HG03175 (cell line): Measurements from ENCODE around the gene TMEM134.
"Not testable (repeated sequence)": the region's sequence is repeated elsewhere in the genome, so short reads cannot be mapped to it uniquely, and the experiment has no call there.

Experiments used
- ATAC-seq: cut with Tn5 transposase; IDR thresholded peaks from one replicate; pipeline ENCODE4 v1.9.1; 2021; ENCODE audit warnings: mild to moderate bottlenecking, moderate library complexity; ENCODE audit not compliant: unreplicated experiment

Gene TMEM134, protein sequence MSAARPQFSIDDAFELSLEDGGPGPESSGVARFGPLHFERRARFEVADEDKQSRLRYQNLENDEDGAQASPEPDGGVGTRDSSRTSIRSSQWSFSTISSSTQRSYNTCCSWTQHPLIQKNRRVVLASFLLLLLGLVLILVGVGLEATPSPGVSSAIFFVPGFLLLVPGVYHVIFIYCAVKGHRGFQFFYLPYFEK

DNA sequence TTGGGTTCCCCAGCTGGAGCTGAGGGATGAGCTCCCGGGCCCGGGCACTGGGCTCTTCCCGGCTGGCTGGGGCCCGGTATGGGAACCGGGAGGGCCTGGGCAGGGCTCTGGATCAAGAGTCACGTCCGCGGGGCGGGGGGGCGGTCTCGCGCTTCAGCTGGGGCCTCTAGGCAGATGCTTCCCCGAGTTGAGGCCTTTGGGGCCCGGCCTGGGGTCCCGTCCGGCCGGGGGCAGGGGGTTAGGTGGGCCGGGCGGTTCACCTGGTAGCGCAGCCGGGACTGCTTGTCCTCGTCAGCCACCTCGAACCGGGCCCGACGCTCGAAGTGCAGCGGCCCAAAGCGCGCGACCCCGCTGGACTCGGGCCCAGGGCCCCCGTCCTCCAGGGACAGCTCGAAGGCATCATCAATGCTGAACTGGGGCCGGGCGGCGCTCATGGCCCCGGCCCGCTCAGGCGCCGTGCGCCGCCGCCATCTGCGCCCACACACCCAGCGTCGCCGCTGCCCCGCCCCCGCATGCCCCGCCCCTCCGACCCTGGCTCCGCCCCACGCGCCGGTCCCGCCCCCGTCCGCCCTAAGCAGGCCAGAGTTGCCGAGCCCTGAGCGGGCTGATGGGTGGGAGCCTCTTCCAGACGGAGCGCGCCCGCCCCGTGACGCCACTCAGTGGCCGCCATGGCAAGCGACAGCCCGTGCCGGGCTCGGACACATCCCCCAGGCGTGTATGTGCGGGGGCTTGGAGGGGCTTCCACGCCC is at the start of gene TMEM134:
TMEM134 (minus strand) TSS at position 493 of the 749 bp plus-strand sequence; CDS start at position 434, 59 bp downstream.
- ATAC-seq: peak; percentile 72

DNA sequence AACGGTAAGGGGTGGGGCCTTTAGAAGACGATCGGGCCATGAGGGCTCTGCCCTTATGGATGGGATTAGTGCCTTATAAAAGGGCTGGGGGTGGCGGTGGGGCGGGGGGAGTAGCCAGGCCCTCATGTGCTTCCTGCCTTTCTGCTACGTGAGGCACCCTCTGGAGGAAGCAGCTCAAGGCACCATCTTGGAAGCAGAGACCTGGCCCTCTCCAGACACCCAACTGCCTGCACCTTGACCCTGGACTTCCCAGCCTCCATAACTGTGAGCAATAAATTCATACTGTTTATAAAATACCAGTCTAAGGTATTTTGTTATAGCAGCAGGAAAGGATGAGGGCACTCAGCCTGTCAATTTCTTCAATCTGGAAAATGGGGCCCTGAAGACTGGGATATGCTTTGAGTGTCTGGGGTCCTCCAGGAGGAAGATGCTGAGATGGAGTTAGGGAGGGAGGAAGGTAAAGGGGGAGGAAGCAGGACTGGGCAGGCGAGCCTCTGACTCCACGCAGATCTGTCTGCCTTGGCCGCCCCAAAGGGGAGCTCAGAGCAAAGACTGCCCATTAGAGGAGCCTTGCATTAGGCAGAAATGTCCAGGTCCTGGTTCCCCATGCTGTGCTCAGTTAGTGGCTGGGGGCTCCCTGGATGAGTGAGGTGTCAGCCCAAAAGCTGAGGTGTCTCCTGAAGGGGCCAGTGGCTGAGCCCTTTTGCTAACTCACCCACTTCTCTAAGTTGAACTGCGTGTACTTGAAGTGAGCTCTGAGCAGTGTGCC is 48.9 kb upstream of the TMEM134 start:
- no peak for ATAC-seq

DNA sequence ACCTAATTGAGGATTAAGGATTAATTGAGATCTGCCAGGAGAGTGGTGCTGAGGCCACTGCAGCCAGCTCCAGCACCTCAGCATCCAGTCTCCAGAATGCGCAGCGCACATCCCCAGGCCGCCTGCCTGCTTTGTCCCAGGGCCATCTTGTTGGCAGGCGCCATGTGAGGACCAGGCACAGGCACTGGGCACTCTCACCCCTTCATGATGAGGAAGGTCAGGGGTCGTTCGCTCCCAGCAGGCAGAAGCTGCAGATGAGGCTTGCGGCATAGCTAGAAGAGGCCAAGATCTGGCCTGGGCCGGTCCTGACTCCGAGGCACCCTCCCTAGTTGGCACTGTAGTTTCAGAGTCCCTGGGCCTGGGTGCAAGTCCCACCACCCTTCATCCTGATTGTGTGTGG is 47.8 kb upstream of the TMEM134 start:
- no peak for ATAC-seq

DNA sequence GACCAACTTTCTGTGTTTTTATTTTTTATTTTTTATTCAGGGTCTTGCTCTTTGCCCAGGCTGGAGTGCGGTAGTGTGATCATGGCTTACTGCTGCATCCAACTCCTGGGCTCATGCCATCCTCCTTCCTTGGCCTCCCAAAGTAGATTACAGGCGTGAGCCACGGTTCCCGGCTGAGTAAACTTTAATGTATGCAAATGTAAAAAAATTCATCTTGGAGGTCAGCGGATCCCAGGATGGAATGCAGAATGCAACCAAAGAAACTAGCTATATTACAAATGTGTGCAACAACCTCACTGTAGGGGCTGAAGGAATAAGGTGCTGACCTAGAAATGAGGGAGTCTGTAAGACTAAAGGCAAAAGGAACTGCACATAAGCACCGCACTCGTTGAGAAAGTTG is 45.1 kb upstream of the TMEM134 start:
- no peak for ATAC-seq

DNA sequence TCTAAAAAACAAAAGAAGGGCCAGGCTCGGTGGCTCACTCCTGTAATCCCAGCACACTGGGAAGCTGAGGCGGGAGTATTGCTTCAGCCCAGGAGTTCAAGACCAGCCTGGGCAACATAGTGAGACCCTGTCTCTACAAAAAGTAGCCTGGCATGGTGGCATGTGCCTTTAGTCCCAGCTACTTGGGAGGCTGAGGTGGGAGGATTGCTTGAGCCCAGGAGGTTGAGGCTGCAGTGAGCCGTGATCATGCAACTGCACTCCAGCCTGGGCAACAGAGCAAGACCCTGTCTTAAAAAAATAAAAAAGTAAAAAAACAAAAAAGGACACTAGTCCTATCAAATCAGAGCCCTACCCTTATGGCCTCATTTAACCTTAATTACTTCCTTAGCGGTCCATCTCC is 42.5 kb upstream of the TMEM134 start:
- not testable (repeated sequence) for ATAC-seq

DNA sequence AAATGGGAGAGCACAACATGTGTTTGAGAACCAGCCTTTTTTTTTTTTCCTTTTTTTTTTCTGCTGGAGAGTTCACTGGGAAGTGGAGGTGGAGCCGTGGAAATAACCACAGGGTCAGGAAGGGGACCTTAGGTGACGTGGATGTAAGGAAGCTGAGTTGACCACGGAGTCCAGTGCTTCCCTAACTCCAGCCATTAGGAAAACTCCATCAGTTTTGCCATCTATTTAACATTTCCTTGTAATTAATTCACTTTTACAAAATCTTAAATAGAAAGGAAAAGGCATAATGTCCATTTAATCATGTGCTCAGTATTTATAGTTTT is 40.9 kb upstream of the TMEM134 start:
- ATAC-seq: no peak

DNA sequence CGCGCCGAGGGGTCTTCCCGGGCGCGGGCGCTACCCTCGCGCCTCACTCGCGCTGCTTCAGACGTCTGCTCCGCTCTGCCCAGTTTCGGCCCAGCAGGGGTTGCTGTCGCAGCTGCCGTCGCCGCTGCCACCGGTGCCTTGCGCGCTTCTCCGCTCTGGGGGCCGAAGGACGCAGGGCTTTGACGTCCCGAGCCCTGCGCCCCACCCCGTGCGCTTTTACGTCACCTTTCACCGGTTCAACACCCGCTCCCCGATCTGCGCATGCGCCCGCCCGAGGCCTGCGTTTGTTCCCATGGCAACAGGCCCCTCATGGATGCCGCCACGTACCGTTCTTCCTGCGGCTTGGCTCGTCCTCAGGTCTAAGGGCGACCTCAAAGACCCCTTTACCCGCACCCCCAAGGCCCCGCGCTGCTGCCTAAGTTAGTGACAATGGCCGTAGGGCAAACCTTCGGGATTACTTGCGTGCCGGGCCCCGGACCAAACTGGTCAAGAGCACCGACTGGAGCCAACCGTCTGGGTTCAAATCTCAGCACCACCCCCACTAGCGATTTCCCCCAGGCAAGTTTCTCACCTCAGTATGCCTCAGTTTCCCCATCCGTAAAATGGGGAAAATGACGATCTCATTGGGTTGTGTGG is 39.6 kb upstream of the TMEM134 start:
- peak; percentile 49 for ATAC-seq

DNA sequence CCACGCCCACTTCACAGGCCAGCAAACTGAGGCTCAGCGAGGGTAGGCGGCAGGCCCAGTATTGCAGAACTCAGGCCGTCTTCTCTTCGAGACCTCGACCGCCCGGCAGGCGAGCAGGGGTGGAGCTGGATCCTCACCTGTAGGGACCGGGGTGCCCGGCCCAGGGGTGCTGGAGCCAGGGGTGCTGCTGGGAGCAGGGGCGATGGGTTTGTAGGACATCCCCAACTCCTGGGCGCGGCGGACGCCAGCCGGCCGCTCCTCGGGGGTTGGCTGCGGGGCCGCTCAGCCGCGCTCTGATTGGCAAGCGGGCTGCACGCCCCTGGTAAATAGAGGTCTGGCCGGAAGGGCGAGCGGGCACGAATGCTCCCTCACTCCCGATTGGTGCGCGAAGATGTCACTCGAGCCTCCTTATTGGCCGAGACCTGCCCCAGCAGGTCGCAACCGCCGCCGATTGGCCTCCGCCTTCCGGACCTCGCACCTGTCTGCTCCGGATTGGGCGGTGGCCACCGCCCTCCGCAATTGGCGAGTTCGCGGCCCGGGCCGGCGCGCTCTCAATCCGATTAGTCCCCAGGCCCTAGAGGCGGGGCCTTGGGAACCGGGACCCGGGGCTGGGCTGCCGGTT is 38.9 kb upstream of the TMEM134 start, which contains the start of gene CDK2AP2:
CDK2AP2 (minus strand) TSS at position 299 of the 622 bp plus-strand sequence; CDS start at position 219, 80 bp downstream.
- ATAC-seq: peak; percentile 72

DNA sequence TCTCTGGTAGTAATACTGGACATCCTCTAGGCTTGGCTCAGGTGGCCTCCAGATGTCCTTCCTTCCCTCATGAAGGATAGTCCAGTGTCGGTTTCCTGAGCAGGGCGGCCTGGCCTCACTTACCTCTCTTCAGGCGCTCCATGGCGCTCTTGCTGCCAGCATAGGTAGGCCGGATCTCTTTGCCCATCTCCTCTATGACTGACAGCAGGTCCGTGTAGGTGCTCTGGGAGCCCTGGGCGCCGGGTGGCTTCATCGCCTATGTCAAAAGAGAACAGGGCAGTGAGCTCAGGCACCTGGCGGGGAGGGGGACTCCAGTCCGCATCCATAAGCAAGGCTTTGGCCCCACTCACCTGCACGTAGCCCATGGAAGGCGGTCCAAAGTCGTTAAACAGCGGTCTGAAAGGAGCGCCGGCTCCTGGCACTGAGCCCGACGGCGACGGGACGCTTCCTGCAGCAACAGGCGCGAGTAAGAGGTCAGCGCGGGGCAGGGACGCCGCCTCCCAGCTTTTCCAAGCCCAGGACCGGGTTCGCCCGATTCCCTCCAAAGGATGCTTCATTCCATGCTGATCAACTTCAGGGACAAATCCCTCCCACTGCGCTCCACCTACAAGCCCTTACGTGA is 38.3 kb upstream of the TMEM134 start:
- ATAC-seq: no peak

DNA sequence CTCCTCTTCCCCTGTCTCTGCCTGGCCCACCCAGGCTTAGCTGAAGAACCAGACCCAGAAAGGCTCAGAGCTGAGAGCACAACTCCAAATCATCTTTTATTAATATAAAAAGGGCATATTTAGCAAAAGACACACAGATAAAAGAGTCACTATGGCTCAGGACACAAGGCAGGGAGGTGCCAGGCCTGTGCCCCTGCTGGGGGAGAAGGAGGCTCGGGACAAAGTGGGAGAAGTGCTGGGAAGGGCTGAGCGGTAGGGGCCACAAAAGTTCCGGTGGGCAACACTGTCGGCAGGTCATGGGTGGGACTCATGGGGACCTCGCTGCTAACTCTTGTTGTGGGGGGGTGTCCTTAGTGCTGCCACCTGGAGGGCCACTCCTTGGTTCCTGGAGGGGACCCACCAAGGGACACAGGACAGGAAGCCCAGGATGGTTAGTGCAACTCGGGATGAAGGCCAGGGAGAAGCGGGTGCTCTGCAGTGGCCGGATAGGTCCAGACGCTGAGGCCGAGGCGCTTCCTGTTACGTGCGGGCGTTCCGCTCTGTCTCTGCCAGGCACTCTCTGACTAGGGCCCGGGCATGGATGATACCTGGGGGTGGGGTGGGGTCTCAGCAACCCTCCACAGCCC is 37.5 kb upstream of the TMEM134 start:
- no peak for ATAC-seq

DNA sequence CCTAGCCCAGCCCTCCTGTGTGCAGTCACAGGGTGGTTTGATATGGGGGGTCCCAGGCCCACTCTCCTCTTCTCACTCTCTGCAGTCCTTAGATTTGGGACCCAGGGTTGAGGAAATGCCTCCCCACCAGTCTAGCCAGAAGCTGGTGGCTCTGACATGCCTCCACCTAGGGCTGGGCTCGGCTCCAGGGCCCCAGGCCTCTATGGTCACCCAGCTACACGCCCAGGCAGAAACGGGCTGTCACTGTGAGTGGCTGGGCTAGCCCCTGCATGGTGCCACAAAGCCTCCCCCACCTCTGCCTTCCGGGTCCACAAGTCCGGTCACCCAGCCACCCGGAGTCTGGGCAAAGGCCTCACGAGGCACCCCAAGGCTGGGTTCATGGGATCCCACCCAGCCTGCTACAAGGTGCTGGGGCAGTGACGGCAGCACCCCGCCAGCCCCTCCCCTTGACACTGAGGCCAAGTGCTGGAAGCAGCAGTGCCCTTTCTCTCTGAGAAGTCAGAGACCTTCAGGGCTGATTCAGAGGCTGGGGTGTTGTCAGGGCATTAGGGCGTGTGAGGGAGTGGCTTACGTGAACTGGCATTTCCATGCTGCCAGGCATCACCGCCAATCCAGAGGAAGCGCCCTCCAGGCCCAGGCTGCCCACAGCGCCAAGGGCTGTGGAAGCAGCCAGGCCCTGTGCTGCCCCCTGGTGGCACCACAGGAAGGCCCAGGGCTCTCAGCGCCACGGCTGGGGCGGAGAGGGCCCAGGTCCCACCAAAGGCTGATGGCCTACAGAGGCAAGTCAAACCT is 36.8 kb upstream of the TMEM134 start:
- ATAC-seq: no peak

DNA sequence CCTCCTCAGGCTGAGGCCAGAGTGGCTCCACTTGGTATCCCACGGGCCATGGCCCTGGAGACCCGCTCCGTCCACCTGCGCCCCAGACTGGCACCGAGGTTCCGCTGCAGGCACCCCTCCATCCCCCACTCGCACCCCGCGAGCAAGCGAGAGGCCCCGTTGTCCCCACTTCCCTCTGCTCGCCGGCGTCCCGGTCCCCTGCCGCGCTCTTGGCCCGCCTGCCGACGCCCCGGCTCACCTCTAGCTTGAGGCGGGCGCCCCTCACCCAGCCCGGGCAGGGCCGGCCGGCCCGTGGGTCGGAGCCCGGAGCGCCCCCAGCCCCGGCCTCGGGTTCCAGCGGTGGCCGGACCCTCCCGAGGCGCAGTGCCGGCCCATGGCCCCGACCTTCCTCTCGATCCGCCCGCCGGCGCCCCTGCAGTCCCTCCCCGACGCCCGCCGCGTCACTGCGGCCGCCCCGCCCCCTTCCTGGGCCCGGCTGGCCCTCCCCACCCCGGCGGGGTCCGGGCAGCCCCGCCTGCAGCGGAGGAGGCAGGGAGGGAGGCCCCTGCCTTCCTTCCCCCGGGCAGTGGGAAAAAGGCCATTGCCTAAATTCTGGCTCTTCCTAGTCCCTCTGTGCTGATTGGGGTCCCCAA is 36.0 kb upstream of the TMEM134 start, which contains the start of gene PITPNM1:
PITPNM1 (minus strand) TSS at position 414 of the 632 bp plus-strand sequence. CDS start 1,183 bp downstream, outside the sequence.
- no peak for ATAC-seq

DNA sequence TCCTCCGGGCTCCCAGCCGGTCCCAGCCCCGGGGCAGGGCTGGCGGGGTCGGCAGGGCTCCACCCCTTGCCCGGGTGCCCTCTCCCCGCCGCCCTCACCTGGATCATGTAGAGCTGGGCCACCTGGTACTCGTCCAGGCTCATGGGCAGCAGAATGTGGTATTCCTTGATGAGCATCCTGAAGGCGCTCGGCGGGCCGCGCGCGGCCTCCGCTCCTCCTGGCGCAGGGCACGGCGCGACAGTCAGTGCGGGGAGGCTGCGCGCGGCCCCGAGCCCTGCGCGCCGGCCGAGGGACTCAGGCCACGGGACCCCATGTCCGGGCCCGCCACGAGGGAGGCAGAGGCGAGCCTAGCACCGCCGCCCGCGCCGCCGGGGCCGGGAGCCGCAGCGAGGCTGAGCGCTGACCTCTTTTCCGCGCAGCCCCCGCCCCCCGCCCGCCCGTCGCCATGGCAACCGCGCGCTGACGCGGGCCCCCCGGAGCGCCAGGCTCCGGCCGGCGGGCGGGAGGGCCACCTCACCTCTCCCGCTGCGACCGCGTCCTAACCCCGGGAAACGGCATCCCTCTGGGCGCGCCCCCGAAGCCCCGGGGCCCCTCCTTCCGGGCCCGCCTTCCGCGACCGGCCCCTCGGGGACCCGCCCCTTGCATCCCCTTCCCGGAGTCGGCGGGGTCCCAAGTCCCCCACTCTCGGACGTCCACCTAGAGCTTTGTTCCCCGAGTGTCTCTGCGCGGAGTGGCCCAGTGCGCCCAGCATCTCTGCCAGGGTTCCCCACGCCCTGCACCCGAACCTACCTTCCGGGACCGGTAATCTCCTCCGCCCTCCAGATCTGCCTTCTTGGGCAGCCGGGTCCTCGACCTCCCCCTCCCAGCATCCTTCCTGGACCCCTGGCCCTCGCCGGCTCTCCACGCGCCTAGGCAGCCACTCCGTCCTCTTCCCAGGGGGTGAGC is 35.2 kb upstream of the TMEM134 start:
- ATAC-seq: no peak

DNA sequence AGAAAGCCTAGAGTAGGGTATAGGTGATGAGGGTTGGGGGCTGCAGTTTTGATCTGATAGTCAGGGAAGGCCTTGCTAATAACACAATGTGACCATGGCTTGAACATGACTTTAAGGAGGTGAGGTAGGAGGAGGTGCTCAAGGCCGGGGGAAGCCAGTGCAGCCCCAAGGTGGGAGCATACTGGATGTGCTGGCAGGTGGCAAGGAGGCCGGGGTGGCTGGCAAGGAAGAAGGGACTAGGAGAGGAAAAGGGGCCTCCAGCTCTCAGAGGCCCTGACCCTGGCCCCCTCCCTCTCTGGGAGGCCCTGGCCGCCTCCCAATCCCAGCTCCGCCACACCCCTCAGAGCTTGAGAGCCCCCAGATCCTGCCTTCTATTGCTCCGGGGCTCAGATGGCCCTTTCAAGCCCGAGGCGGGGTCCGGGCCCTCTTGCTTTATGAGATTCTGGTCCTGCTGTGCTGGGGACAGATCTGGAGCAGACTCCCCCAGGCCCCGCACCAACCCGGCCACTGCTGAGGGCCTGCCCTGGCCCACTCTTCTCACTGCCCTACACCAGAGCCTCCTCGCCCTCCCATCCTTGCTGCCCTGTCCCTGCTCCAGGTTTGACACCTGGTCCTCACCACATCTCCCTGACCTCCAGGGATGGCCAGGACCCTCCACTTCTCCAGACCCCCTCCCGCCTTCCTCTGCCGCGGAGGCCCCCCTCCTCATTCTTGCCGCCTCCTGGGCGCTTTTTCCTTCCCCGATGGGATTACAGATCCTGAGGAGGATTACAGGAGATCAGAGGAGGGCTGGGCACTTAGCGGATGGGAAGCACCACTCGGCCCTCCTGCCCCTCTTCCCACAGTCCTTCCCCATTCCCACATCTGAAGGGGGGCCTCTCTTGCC is 34.3 kb upstream of the TMEM134 start:
- no peak for ATAC-seq

DNA sequence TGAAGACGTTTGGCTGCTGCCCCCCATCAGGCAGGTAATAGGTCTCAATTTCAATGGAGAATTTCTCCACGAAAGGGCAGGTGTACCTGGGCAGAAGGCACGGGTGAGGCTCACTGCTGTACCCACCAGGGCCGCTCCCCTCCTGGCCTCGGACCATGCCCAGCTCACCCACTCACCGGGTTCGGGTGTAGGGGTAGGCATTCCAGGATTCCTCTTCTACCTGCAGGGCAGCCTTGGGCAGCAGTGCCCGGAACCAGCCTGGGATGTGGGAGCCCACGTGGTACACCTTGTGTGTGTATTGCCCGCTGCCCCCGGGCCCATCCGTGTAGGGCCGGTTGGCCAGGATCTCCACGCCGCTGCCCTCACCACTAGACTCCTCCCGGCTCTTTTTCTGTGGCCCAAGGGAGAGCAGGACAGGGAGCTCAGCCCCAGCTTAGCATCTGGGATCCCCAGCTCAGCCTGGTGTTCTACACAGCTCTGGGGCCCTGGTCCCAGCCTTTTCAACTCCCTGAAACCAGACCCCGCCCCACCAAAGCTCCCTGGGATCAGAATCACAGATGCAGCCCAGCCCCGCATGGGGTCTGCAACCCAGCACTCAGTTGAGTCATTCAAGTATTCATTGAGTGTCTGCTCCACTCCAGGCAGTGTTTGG is 33.4 kb upstream of the TMEM134 start:
- no peak for ATAC-seq

DNA sequence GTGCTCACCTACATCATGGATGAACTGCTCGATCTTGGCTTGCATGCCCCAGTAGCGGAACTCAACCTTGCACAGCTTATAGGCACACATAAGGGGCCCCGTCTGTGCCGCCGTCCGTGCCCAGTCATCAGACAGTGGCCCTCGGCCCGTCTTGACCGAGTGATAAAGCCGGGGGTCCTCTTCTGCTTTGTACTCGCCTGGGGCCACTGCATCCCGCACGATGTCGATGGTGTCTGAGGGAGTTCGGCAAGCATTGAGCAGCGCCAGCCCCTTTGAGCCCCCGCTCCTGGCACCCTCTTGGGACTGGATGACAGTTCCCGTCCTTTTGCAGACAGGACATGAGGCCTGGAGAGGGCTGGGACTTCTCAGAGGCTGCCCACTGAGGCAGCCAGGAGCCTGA is 32.8 kb upstream of the TMEM134 start:
- ATAC-seq: no peak
